ENCODE results near the gene IZUMO4. TPM values are rescaled to one million over a fixed set of nuclear protein-coding genes. Genes with fewer than 3 reads are reported as not detected.
"Not testable (repeated sequence)": the region's sequence is repeated elsewhere in the genome, so short reads cannot be mapped to it uniquely, and the experiment has no call there.

Gene IZUMO4
- total RNA-seq, 1 experiment from 2014 or later = 2.5 TPM

GRCh38 chr19:2129022-2129421 is 32.3 kb downstream of the IZUMO4 start:
- Histone ChIP-seq H3K4me3 (ENCODE audit: low read depth, low read length, poor library complexity, severe bottlenecking) (no peak overlapping the region), H3K9me3 (ENCODE audit: low read depth, low read length, poor library complexity, severe bottlenecking) (no peaks in the 10 kb centered on the region), H3K27me3 (replicated peaks; ENCODE audit: insufficient read depth, low read depth, low read length, poor library complexity) (no peaks in the 10 kb centered on the region), H3K36me3 (ENCODE audit: insufficient read depth, low read length, poor library complexity, severe bottlenecking) (peaks cover 41% of the 10 kb centered on the region), H3K27ac (ENCODE audit: low read depth, low read length, poor library complexity, severe bottlenecking) (peak overlapping the region; percentile 76), H3K4me1 (ENCODE audit: insufficient read depth, low read length, poor library complexity, severe bottlenecking) (peaks cover 14% of the 10 kb centered on the region)
- intact Hi-C loops (cut with micrococcal nuclease; ENCODE audit: unreplicated experiment) = no loop called here
- no TSS peak for BruUV-seq (replicated peaks)
- ChIA-PET CTCF (no interaction called here), POLR2A (ENCODE audit: low non-redundant PET) (interaction anchor here (0.6 to 0.7 kb wide), 2 partner anchors 138 to 611 kb away, joined by 4 to 5 read pairs; partner anchors contain the start of gene SLC39A3)
- no peak for DNase-seq (ENCODE audit: low spot score)
- TF ChIP-seq EZH2 (IDR thresholded peaks at IDR 0.05; ENCODE audit: borderline replicate concordance, low read depth, low read length, poor library complexity, severe bottlenecking) (no peak), CTCF (conservative IDR thresholded peaks at IDR 0.05; ENCODE audit: low read depth, low read length) (no peak)

- Histone ChIP-seq H3K4me1 (ENCODE audit: insufficient read depth, low read length, poor library complexity, severe bottlenecking) (peaks cover 14% of the 10 kb centered on the region), H3K27me3 (replicated peaks; ENCODE audit: insufficient read depth, low read depth, low read length, poor library complexity) (no peaks in the 10 kb centered on the region), H3K27ac (ENCODE audit: low read depth, low read length, poor library complexity, severe bottlenecking) (peak overlapping the region; percentile 76), H3K4me3 (ENCODE audit: low read depth, low read length, poor library complexity, severe bottlenecking) (no peak overlapping the region), H3K9me3 (ENCODE audit: low read depth, low read length, poor library complexity, severe bottlenecking) (no peaks in the 10 kb centered on the region), H3K36me3 (ENCODE audit: insufficient read depth, low read length, poor library complexity, severe bottlenecking) (peaks cover 40% of the 10 kb centered on the region)
- DNase-seq (ENCODE audit: low spot score) = no peak
- TF ChIP-seq CTCF (conservative IDR thresholded peaks at IDR 0.05; ENCODE audit: low read depth, low read length) = no peak
- TF ChIP-seq EZH2 (IDR thresholded peaks at IDR 0.05; ENCODE audit: borderline replicate concordance, low read depth, low read length, poor library complexity, severe bottlenecking) = no peak
- ChIA-PET POLR2A (ENCODE audit: low non-redundant PET) (interaction anchor here (0.6 to 0.7 kb wide), 2 partner anchors 35 to 610 kb away, joined by 4 to 8 read pairs; partner anchors contain the start of gene SLC39A3), CTCF (no interaction called here)
- no TSS peak for BruUV-seq (replicated peaks)
- intact Hi-C loops (cut with micrococcal nuclease; ENCODE audit: unreplicated experiment) = no loop called here
Measured at GRCh38 chr19:2129486-2129885, 32.8 kb downstream of the IZUMO4 start.

GRCh38 chr19:2129892-2130770 is 33.4 kb downstream of the IZUMO4 start:
- BruUV-seq (replicated peaks) = no TSS peak
- H3K4me1 ChIP-seq (ENCODE audit: insufficient read depth, low read length, poor library complexity, severe bottlenecking) = peaks cover 14% of the 10 kb centered on the region
- H3K4me3 ChIP-seq (ENCODE audit: low read depth, low read length, poor library complexity, severe bottlenecking) = no peak overlapping the region
- H3K27ac ChIP-seq (ENCODE audit: low read depth, low read length, poor library complexity, severe bottlenecking) = peak overlapping the region; percentile 76
- peaks cover 40% of the 10 kb centered on the region for H3K36me3 ChIP-seq (ENCODE audit: insufficient read depth, low read length, poor library complexity, severe bottlenecking)
- intact Hi-C loops (cut with micrococcal nuclease; ENCODE audit: unreplicated experiment) = no loop called here
- no peaks in the 10 kb centered on the region for H3K27me3 ChIP-seq (replicated peaks; ENCODE audit: insufficient read depth, low read depth, low read length, poor library complexity)
- TF ChIP-seq EZH2 (IDR thresholded peaks at IDR 0.05; ENCODE audit: borderline replicate concordance, low read depth, low read length, poor library complexity, severe bottlenecking) (no peak), CTCF (conservative IDR thresholded peaks at IDR 0.05; ENCODE audit: low read depth, low read length) (no peak)
- no peak for DNase-seq (ENCODE audit: low spot score)
- no peaks in the 10 kb centered on the region for H3K9me3 ChIP-seq (ENCODE audit: low read depth, low read length, poor library complexity, severe bottlenecking)
- POLR2A ChIA-PET (ENCODE audit: low non-redundant PET) = interaction anchor here (0.6 kb wide), 1 partner anchor 34 kb away, joined by 8 read pairs; no protein-coding TSS in a partner anchor
- CTCF ChIA-PET = no interaction called here

- H3K27me3 ChIP-seq (replicated peaks; ENCODE audit: insufficient read depth, low read depth, low read length, poor library complexity); DNase-seq (ENCODE audit: low spot score); CTCF ChIA-PET; BruUV-seq (replicated peaks); intact Hi-C loops (cut with micrococcal nuclease; ENCODE audit: unreplicated experiment); POLR2A ChIA-PET (ENCODE audit: low non-redundant PET); H3K9me3 ChIP-seq (ENCODE audit: low read depth, low read length, poor library complexity, severe bottlenecking); H3K4me3 ChIP-seq (ENCODE audit: low read depth, low read length, poor library complexity, severe bottlenecking): not testable (repeated sequence)
- H3K36me3 ChIP-seq (ENCODE audit: insufficient read depth, low read length, poor library complexity, severe bottlenecking) = peaks cover 44% of the 10 kb centered on the region
- peaks cover 14% of the 10 kb centered on the region for H3K4me1 ChIP-seq (ENCODE audit: insufficient read depth, low read length, poor library complexity, severe bottlenecking)
- peak overlapping the region; percentile 76 for H3K27ac ChIP-seq (ENCODE audit: low read depth, low read length, poor library complexity, severe bottlenecking)
Measured at GRCh38 chr19:2131012-2131975, 34.6 kb downstream of the IZUMO4 start.
